ENCODE measurements around the gene NFIC. TPM values are rescaled to one million over a fixed set of nuclear protein-coding genes. Genes with fewer than 3 reads are reported as not detected.

The NFIC gene
- total RNA-seq, 2 donors from 2014 or later: 42.0 to 71.3 TPM

DNA sequence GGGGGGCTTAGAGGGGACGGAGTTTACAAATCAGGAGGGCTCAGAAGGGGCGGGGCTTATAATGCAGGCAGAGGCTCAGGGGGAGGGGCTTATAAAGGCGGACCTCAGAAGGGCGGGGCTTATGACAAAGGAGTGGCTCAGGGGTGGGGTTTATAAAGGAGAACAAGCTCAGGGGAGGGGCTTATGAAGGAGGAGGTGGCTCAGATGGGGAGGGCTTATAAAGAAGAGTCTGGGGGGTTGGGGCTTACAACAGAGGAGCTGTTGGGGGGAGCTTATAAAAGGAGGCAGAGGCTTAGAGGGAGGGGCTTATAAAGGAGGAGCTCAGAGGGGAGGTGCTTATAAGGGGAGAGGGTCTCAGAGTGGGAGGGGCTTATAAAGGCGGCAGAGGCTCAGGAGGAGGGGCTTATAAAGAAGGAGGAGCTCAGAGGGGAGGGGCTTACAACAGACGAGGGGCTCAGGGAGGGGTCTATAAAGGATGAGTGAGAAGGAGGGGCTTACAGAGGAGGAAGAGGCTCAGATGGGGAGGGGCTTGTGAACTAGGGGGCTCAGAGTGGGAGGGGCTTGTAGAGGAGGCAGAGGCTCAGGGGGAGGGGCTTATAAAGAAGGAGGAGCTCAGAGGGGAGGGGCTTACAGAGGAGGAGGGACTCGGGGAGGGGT, 112.9 kb downstream of the NFIC start:
- Histone ChIP-seq H3K27me3 (no peaks in the 10 kb centered on the region), H3K4me1 (peaks cover 3% of the 10 kb centered on the region), H3K4me3 (no peak overlapping the region), H3K36me3 (no peaks in the 10 kb centered on the region), H3K9ac (ENCODE audit: low read depth in 2 of 2, low read length in 2 of 2) (no peak overlapping the region), H3K27ac (no peak overlapping the region), H3K9me3 (no peaks in the 10 kb centered on the region)
- TF ChIP-seq, protein P1, sequence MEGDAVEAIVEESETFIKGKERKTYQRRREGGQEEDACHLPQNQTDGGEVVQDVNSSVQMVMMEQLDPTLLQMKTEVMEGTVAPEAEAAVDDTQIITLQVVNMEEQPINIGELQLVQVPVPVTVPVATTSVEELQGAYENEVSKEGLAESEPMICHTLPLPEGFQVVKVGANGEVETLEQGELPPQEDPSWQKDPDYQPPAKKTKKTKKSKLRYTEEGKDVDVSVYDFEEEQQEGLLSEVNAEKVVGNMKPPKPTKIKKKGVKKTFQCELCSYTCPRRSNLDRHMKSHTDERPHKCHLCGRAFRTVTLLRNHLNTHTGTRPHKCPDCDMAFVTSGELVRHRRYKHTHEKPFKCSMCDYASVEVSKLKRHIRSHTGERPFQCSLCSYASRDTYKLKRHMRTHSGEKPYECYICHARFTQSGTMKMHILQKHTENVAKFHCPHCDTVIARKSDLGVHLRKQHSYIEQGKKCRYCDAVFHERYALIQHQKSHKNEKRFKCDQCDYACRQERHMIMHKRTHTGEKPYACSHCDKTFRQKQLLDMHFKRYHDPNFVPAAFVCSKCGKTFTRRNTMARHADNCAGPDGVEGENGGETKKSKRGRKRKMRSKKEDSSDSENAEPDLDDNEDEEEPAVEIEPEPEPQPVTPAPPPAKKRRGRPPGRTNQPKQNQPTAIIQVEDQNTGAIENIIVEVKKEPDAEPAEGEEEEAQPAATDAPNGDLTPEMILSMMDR (IDR thresholded peaks at IDR 0.05): no peak
- DNase-seq: no peak
- intact Hi-C loops (cut with DNase I): no loop called here

DNA sequence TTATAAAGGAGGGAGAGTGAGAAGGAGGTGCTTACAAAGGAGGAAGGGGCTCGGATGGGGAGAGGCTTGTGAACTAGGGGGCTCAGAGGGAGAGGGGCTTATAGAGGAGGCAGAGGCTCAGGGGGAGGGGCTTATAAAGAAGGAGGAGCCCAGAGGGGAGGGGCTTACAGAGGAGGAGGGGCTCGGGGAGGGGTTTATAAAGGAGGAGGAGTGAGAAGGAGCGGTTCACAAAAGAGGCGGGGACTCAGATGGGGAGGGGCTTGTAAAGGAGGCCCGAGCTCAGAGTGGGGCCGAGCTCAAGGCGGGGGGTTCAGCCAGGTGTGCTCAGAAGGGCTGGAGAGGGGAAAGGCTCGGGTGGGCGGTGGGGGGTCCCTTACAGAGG, 113.4 kb downstream of the NFIC start:
- intact Hi-C loops (cut with DNase I): no loop called here
- no peaks in the 10 kb centered on the region for H3K27me3 ChIP-seq
- DNase-seq: peak; percentile 55
- H3K4me1 ChIP-seq: peaks cover 3% of the 10 kb centered on the region
- H3K9ac ChIP-seq (ENCODE audit: low read depth in 2 of 2, low read length in 2 of 2): no peak overlapping the region
- TF ChIP-seq, protein P1 (IDR thresholded peaks at IDR 0.05): no peak
- peak overlapping the region; percentile 23 for H3K4me3 ChIP-seq
- H3K27ac ChIP-seq: no peak overlapping the region
- H3K9me3 ChIP-seq: no peaks in the 10 kb centered on the region
- H3K36me3 ChIP-seq: no peaks in the 10 kb centered on the region

DNA sequence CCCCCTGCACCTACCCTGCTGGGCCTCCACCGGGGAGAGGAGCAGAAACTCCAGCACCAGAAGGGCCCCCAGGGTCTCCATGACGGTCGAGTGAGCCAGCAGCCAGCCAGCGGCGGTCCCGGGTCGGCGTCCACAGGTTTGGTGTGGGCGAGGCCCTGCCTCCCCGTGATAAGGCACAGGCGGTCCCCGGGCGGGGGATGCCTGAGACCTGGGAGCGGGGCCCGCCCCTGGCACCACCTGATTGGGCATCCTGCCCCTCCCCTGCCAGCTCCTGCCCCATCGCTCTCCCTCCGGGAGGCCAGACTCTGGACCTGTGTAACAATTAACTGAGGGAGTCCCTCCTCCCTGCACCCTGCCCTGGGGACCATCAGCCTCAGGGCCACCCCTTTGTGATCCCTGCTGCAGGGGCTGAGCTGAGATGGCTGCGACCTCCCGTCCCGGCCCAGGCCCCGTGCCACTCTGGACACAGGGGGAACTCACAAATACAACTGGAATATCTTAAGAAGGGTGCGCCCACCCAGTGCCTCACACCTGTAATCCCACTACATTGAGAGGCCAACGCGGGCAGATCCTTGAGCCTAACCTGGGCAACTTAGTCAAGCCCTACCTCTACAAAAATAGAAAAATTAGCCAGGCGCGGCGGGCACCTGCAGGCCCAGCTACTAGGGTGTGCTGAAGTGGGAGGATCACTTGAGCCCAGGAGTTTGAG, 114.2 kb downstream of the NFIC start, which contains the start of gene SMIM24:
Gene SMIM24, minus strand, starts transcription at position 143 of the 709 bp plus-strand sequence. Its CDS starts 62 bp downstream, at position 81.
- Histone ChIP-seq H3K9ac (ENCODE audit: low read depth in 2 of 2, low read length in 2 of 2) (peak within 1 kb of the TSS in 1 of 2 donors; percentile 31), H3K4me1 (peaks cover 3% of the 10 kb centered on the region), H3K27ac (no peak within 1 kb of the TSS), H3K27me3 (no peaks in the 10 kb centered on the region), H3K9me3 (no peaks in the 10 kb centered on the region), H3K4me3 (peak within 1 kb of the TSS; percentile 23), H3K36me3 (no peaks in the 10 kb centered on the region)
- TF ChIP-seq, protein P1 (IDR thresholded peaks at IDR 0.05): no peak
- intact Hi-C loops (cut with DNase I): no loop called here
- DNase-seq: peak; percentile 84

DNA sequence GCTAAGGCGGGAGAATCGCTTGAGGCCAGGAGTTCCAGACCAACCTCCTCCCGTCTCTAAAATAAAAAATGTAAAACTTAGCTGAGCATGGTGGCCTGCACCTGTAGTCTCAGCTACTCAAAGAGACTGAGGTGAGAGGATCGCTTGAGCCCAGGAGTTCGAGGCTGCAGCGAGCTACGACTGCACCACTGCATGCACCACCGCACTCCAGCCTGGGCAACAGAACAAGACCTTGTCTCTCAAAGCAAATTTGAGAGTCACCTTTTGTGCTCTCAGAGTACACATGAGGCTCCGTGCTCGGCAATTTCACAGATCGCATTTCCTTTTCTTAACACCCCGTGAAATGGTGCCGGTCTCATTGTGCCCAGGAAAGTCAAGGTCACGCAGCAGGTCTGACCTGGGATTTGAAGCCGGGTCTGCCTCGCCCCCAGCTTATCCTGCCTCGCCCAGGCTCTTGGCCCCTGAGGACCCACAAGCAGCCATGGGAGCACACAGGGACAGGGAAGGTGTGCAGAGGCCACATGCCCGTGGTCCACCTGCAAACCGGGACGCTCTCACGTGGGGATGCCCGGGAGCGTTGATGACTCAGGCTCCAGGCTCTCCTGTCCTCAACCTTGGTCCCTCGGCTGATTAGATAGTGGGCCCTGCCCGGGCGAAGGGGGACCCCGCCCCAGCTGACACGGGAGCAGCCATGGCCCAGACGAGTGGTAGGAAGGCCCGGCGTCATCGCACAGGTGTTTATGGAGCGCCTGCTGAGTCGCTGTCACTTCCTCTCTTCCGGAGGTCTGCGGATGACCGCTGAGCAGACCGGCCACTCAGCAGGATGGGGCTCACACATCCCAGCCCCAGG, 115.1 kb downstream of the NFIC start:
- H3K36me3 ChIP-seq: no peaks in the 10 kb centered on the region
- no peak for DNase-seq
- no peak overlapping the region for H3K27ac ChIP-seq
- no peaks in the 10 kb centered on the region for H3K27me3 ChIP-seq
- intact Hi-C loops (cut with DNase I): no loop called here
- H3K9ac ChIP-seq (ENCODE audit: low read depth in 2 of 2, low read length in 2 of 2): no peak overlapping the region
- peaks cover 3% of the 10 kb centered on the region for H3K4me1 ChIP-seq
- H3K4me3 ChIP-seq: no peak overlapping the region
- TF ChIP-seq, protein P1 (IDR thresholded peaks at IDR 0.05): no peak
- H3K9me3 ChIP-seq: no peaks in the 10 kb centered on the region

DNA sequence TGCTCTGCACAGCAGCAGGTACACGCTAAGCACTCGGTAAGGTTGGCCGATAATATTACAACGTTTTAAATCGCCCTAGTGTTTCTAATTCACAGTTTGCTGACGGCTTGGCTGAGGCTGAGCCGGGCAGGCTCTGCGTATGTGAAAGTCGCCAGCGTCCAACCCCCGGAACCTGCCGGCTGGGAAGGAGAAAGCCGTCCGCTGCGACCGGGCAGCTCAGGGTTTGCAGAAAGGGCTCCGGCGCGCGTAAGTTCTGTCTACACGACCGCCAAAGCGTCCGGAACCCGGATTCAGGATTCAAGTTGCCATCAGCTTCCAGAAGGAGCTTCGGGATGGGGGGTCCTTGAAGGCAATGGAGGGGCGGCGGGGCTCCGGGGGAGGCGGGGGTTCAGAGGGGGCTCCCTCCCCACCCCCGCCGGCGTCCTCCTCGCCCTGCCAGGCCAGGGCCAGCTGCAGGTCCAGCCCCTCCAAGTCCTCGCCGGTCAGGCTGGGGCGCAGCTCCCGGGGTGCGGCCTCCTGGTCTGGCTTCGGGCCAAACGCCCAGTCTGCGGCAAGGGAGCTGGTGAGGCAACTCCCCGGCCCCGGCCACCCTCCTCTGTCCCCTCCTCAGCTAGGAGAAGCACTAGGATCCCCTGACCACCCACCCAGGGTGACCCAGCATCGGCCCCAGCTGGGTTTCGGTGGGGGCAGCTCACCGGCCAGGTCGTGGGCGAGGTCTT, 116.3 kb downstream of the NFIC start:
- no peaks in the 10 kb centered on the region for H3K9me3 ChIP-seq
- peak overlapping the region; percentile 48 for H3K4me3 ChIP-seq
- peak overlapping the region; percentile 50 for H3K27ac ChIP-seq
- peaks cover 3% of the 10 kb centered on the region for H3K4me1 ChIP-seq
- peak overlapping the region; percentile 65 to 76 for H3K9ac ChIP-seq (ENCODE audit: low read depth in 2 of 2, low read length in 2 of 2)
- TF ChIP-seq, protein P1 (IDR thresholded peaks at IDR 0.05): no peak
- DNase-seq: peak; percentile 76
- H3K27me3 ChIP-seq: no peaks in the 10 kb centered on the region
- no peaks in the 10 kb centered on the region for H3K36me3 ChIP-seq
- intact Hi-C loops (cut with DNase I): no loop called here

All from colonic mucosa (tissue), 4 donors.